Measurements from ENCODE around the gene ZNF76.

Gene ZNF76

DNA sequence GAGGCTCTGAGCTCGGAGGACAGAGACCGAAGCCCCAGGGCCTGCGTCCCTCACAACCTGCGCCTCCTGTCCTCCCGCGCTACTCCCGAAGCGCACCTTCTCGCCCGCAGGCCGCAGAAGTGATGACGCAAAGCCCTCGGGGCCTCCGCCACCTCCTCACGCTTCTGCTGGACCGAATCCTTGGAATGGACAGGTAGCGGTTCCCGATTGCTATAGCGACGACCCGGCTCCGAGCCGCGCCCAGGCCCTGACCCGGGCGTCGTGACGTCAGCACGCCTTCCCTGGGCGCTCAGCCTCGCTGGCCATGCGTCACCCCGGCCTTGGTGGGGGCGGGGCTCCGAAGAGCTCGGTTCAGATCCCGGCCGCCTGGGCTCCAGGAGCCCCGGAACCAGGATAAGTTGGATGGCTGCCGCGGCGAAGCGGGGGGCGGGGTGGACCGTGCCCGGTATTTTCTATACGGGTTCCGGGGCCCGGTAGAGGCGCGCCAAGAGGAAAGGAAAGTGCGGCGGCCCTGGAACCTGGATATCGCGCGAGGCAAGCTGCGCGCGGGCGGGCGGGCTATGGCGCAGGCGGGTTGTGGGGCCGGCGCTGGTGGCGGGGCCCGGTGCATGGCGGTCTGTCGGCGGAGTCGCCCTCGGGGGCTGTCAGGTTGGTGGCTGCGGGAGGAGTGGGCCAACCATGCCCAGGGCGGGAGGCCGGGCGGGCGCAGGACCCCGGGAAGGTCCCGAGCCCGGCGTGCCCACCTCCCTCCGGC is at the start of gene ZNF76:
Gene ZNF76 (plus strand): TSS at position 542 of the 754 bp plus-strand sequence. CDS start 21,417 bp downstream, outside the sequence.
- DNase-seq (ENCODE audit: low spot score): peak; percentile 94

- DNase-seq (ENCODE audit: low spot score): no peak
Observed at GRCh38 chr6:35213298-35213791, 46.2 kb upstream of the ZNF76 start.

DNA sequence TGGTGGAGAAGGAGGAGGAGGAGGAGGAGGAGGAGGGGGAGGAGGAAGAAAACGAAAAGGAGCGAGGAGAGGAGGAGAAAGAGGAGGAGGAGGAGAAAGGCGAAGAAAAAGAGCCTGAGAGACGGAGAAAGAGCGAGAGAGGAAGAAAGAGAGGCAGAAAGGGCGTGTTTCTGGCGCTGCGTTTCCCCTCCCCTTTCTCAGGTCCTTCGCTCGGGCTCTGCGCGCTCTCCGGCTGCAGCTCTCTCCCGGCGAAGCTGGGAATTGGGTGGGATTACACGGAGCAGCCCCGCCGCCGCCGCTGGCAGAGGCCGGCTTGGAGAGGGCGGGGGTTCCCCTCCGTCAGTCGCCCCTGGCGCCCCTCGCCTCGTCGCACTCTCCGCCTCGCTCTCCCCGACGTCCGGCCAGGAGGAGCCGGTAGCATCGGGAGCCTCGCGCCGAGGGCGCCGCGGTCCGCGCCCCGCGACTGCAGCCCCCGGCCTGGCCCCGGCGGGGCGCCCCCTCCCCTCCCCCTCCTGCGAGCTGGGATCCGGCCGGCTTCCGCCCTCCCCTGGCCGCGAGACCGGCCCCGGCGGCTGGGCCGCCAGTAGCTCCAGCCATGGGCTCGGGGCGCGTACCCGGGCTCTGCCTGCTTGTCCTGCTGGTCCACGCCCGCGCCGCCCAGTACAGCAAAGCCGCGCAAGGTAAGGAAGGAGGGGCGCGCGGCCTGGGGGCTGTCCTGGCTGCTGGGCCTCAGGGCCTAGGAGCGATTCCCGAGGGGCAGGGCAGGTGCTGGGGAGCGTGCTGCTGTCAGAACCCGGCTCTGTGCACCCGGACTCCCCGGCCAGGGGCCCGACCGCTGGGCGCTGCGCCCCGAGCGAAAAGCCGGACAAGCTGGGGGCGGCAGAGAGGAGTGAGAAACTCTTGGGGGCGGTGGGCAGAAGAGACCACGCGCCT is 45.4 kb upstream of the ZNF76 start, which contains the start of gene SCUBE3:
Gene SCUBE3 (plus strand): TSS at position 133 of the 933 bp plus-strand sequence. CDS start 463 bp downstream, at position 596.
- peak; percentile 44 for DNase-seq (ENCODE audit: low spot score)

DNA sequence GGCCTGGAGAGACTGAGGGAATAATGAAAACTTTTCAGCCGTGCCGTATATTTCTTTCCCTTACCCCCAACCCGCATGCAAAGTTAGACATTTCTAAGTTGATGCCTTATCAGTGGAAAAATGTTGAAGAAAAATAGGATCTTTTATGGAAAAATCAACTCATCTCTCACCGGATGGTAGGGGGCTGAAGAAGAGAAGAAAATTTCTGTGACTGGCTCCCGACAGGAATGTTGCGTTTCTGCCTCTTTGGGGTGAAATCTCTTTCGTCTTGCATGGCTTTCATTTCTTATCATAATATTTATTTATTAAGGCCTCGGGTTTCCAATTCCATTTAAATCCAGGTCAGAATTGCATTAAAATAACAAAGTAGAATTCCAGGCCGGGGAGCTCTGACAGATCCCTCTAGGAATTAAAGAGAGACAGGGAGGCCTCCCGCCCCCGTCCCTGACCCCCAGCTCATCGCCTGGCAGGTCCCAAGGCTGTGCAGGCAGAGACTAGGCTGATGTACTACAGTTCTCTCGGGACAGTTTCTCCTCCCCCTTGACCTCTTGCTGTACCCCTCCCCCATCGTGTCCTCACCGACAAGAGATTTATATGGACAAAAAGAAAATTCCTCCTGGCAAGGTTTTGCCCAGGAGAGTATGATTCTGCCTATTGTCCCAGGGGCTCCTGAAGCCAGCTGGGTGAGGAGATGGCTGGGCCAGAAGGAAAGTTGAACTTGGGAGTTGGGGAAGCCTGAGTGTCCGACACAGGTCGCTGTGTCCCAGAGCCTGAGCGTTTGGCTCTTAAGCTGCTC is 44.5 kb upstream of the ZNF76 start:
- no peak for DNase-seq (ENCODE audit: low spot score)

- no peak for DNase-seq (ENCODE audit: low spot score)
Observed at GRCh38 chr6:35215665-35216411, 43.7 kb upstream of the ZNF76 start.

- no peak for DNase-seq (ENCODE audit: low spot score)
Observed at GRCh38 chr6:35216412-35216732, 43.2 kb upstream of the ZNF76 start.

DNA sequence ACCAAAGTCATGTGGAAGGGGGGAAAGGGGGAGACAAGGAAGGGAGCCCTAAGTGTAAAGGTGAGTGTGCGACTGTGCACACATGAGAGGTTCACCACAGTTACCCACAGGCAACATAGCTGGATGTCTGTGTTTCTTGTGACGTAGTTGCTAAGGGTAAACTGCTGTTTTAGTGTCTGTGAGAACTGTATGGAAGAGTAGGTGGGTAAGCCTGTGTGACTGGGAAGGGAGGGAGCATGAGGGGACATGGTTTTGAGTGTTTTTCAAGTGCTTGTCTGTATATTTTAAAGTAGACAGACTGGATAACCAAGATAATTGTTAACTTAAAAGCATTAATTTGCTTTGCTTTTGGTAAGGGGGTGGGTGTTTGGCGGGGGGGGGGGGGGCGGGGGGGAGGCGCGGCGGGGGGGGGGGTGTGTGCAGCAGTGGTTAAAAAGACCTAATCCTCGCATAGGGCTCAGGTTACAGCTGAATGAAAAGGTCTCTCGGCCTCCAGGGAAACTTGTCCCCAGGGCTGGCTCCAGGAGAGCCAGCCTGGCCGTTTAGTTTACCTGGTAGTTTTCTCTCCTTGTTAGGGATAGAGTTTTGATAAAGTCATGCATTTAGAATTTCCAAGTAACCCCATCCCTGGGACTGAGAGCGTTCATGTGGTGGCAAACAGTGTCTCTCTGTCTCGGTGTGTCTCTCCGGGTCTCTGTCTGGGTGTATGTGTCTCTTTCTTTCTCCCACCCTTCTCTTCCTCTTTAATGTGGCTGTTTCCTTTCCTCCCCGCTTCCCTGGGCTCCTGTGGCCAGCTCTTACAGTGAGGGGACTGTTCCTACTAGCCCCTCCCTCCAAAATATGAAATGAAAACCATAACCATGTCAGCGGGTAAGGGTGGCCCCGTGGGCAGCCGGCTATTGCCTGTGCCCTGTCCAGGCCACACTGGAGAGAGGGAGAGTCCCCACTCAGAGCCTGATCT is 42.4 kb upstream of the ZNF76 start:
- DNase-seq (ENCODE audit: low spot score): no peak

GRCh38 chr6:35218021-35218420 is 41.5 kb upstream of the ZNF76 start:
- no peak for DNase-seq (ENCODE audit: low spot score)

DNA sequence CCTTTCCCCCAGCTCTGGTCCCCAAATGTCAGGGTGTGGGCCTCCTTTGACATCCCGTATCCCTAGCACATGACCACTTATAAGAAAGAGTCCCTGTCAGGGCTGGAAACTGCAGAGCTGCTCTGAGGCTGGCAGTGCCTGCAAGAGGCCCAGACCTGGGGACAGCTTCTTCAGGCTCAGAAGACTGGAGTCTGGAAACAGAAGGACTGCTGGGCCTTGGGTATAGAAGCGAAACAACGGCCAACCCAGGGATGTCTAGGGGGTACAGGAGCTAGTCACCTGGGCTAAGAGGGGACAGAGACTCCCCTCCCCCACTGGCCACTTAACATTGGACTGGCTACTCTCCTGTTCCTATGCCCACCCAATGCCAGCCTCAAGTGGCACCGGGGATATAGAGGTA is 41.1 kb upstream of the ZNF76 start:
- no peak for DNase-seq (ENCODE audit: low spot score)

DNA sequence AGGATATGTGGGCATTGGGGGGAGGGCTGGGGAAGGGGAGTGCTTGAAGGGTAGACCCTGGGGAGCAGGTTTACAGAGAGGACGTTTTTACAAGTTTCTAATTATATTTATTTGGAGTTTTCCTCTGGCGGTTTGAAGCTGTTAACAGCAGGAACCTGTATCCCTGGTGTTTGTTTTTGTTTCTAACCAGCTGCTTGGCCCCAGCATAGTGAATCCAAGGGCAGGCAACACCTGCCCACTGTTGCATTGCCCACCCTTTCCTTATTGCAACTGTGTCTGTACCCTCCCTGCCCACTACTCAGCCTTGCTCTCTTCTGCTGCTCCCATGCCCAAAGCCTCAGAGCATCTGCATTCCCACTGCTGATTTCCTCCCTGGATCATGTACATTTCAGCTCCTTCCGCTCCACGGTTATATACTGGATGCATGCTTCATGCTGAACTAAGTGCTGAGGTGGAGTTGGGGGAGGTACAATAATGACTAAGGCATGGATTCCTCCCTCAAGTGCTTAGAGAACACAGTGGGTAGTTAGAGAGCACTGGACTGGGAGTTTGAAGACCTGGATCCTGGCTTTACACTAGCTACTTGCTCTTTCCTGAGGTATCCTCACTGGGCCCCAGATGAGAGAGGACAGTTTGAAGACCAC is 39.7 kb upstream of the ZNF76 start:
- no peak for DNase-seq (ENCODE audit: low spot score)

- no peak for DNase-seq (ENCODE audit: low spot score)
Observed at GRCh38 chr6:35220711-35221110, 38.8 kb upstream of the ZNF76 start.

DNA sequence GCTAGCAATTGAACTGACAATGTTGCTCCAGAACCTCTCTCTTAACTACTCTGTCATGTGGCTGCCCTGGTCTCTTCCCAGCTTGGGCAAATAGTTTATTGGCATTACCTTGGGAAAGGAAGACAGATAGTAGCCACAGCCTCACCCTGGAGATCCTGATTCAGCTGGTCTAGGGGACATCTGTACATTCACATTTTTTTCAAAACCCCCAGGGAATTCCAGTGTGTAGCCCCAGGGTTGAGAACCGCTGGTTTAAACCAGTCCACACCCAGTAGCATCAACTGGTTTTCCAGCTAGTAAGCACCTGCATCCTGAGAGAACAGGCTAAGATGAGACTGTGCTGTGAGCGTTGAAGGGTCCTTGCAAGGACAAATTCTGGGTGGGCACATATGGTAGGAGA is 36.1 kb upstream of the ZNF76 start:
- no peak for DNase-seq (ENCODE audit: low spot score)

DNA sequence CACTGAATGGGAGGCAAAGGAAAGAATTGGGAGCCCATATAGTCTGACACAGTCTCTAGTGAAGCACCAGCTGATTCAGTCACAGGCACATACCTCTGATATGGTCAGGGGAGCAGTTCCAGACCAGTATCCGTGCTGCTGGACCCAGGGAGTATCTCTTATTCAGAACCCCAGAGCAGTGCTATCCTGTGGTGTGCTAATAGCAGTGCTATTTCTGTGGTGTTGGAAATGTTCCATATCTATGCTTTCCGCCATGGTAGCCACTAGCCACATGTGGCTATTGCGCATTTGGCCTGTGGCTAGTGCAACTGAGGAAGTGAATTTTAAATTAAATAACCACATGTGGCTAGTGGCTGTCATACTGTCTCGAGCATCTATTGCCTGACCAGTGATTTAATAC is 34.8 kb upstream of the ZNF76 start:
- no peak for DNase-seq (ENCODE audit: low spot score)

DNA sequence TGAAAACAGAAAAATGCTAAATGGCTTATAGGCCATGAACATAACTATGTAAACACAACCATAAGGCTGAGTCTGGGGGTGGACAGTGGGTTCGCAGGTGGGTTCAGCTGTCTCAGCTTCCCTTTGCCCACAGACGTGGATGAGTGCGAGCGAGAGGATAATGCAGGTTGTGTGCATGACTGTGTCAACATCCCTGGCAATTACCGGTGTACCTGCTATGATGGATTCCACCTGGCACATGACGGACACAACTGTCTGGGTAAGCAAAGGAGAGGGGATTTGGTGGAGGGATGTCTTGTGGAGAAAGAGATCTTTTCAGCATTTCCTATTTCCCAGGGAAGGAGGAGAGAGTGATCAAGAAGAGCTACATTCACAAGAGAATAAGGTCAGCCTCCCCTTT is 31.1 kb upstream of the ZNF76 start:
- DNase-seq (ENCODE audit: low spot score): no peak

DNA sequence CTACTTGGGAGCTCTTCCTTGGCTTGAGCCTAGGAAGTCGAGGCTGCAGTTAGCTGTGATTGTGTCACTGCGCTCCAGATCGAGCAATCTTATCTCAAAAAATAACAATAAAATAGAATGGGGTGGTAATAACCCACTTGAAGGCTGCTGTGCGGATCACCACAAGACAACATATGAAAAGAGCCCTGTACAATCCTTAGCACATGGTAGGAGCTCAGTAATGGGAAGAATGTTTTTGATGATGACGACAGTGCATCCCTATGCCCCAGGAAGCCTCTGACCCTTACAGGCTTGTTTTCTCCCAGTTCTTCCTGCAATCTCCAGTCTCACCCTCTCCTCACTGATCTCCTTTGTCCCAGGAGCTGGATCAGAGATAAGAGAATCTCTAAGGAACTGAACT is 30.2 kb upstream of the ZNF76 start:
- DNase-seq (ENCODE audit: low spot score): no peak

GRCh38 chr6:35230498-35230897 is 29.0 kb upstream of the ZNF76 start:
- no peak for DNase-seq (ENCODE audit: low spot score)

GRCh38 chr6:35230950-35231349 is 28.6 kb upstream of the ZNF76 start:
- DNase-seq (ENCODE audit: low spot score): no peak

- DNase-seq (ENCODE audit: low spot score): no peak
Observed at GRCh38 chr6:35231563-35231962, 28.0 kb upstream of the ZNF76 start.

DNA sequence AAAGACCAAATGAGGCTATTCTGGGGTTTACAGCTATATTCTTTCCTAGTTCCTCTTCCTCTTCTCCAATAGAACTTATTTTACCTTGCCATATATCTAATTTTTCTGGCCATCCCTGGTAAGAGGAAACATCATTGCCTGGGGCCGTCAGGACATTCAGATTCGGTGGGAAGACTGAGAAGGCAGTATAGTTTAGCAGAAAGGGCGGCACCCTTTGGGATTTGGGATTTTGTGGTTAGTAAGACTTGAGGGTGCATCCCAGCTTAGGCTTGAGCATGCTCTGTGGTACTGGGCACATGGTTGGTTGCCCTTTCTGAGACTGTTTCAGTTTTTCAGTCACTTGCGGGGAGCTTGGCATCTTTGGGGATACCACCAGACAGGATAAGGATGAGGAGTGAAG is 24.6 kb upstream of the ZNF76 start:
- no peak for DNase-seq (ENCODE audit: low spot score)

DNA sequence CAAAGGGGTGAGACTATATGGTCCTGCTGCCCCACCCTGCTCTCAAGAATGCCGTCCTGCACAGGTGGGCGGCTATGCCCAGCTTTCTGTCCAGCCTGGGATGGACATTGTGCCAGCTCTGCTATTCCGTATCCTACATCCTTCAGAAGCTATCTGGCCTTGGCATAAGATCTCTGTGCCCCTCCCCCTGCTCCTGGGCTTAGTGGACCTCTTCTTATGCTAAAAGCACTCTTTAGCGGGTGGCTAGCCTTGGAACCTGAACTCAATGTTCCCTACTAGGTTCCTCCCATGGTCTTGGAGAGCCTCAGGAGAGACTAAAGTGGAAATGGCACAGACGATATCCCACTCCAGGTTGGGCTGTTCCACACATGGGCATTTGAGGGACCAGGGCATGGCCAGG is 23.3 kb upstream of the ZNF76 start:
- no peak for DNase-seq (ENCODE audit: low spot score)
